Smooth muscle cell (in vitro differentiated cells): ENCODE data around the gene KICS2. TPM values are rescaled to one million over a fixed set of nuclear protein-coding genes. Genes with fewer than 3 reads are reported as not detected.
"Not testable (repeated sequence)": the region's sequence is repeated elsewhere in the genome, so short reads cannot be mapped to it uniquely, and the experiment has no call there.

Experiments used
- DNase-seq: peaks from one replicate; lab custom pipeline; 2025; ENCODE audit not compliant: unreplicated experiment; lab: John Stamatoyannopoulos, UW
- H2AFZ ChIP-seq: fragments of 200-600 bp; sonication (generic); 2 replicates; pipeline ENCODE4 v1.6.0; 2016; ENCODE audit warnings: antibody characterized with exemption, low read depth, mild to moderate bottlenecking
- H3F3A ChIP-seq: fragments of 200-600 bp; sonication (generic); 2 replicates; pipeline ENCODE4 v1.6.0; 2017; ENCODE audit warnings: antibody characterized with exemption, low read depth
- H3K27ac ChIP-seq: fragments of 200-600 bp; sonication (generic); 2 replicates; pipeline ENCODE4 v1.5.1; 2016; ENCODE audit warnings: low read depth, mild to moderate bottlenecking
- H3K27me3 ChIP-seq: fragments of 200-600 bp; sonication (generic); 2 replicates; pipeline ENCODE4 v1.6.1; 2016; ENCODE audit warnings: low read depth, mild to moderate bottlenecking
- H3K36me3 ChIP-seq: fragments of 200-600 bp; sonication (generic); 2 replicates; pipeline ENCODE4 v1.5.1; 2016; ENCODE audit warnings: low read depth
- H3K4me1 ChIP-seq: fragments of 200-600 bp; sonication (generic); 2 replicates; pipeline ENCODE4 v1.5.1; 2016; ENCODE audit warnings: low read depth
- H3K4me2 ChIP-seq: fragments of 200-600 bp; sonication (generic); 2 replicates; pipeline ENCODE4 v1.6.0; 2016; ENCODE audit warnings: mild to moderate bottlenecking
- H3K4me3 ChIP-seq: fragments of 200-600 bp; sonication (generic); 2 replicates; pipeline ENCODE4 v1.5.1; 2016; ENCODE audit warnings: mild to moderate bottlenecking
- H3K79me2 ChIP-seq: fragments of 200-600 bp; sonication (generic); 2 replicates; pipeline ENCODE4 v1.6.0; 2016; ENCODE audit warnings: low read depth, mild to moderate bottlenecking
- H3K9ac ChIP-seq: fragments of 200-600 bp; sonication (generic); 2 replicates; pipeline ENCODE4 v1.6.0; 2016; ENCODE audit warnings: low read depth
- H3K9me3 ChIP-seq: fragments of 200-600 bp; sonication (generic); replicated peaks from 2 replicates; pipeline ENCODE4 v1.5.1; 2016; ENCODE audit warnings: low read depth
- H4K20me1 ChIP-seq: fragments of 200-600 bp; sonication (generic); 2 replicates; pipeline ENCODE4 v1.6.0; 2016; ENCODE audit warnings: low read depth
- WGBS: methylation state at CpG from one replicate; pipeline ENCODE4 v1.1.7; 2016; ENCODE audit warnings: low lambda C conversion rate; 5-methylcytosine and 5-hydroxymethylcytosine counted together
- polyA plus RNA-seq: library from polyadenylated mRNA; unstranded; fragments of >200 nt; fragmentation: Nextera tagmentation; extraction: Ambion mirVana; gene quantifications from 2 replicates; pipeline ENCODE4 v1.2.1, GENCODE V29; 2016
- total RNA-seq: library from RNA; depleted of rRNA; stranded (reverse); fragments of >200 nt; gene quantifications from 2 replicates; pipeline ENCODE4 v1.2.3, GENCODE V29; 2014
- TF ChIP-seq, protein P1 (sequence below): fragments of 200-600 bp; sonication (generic); IDR thresholded peaks from 2 replicates; pipeline ENCODE4 v1.5.1; 2017; ENCODE audit warnings: borderline replicate concordance, mild to moderate bottlenecking, antibody characterized with exemption; ENCODE audit not compliant: insufficient read depth, poor library complexity, severe bottlenecking

KICS2 gene
- total and polyA plus RNA-seq, 2 experiments from 2014 or later, result 1.1 to 6.6 TPM

GRCh38 chr12:64220046-64220445 lies 2.0 kb downstream of the KICS2 start:
- H3K27ac ChIP-seq, result no peak overlapping the region
- no peaks in the 10 kb centered on the region for H3K36me3 ChIP-seq
- no peak for DNase-seq
- H2AFZ ChIP-seq, result no peak overlapping the region
- no peaks in the 10 kb centered on the region for H3K79me2 ChIP-seq
- no peaks in the 10 kb centered on the region for H3K9me3 ChIP-seq
- no peak overlapping the region for H3K9ac ChIP-seq
- H3K4me1 ChIP-seq, result peaks cover 5% of the 10 kb centered on the region
- H4K20me1 ChIP-seq, result no peaks in the 10 kb centered on the region
- no peaks in the 10 kb centered on the region for H3F3A ChIP-seq
- TF ChIP-seq, protein P1, sequence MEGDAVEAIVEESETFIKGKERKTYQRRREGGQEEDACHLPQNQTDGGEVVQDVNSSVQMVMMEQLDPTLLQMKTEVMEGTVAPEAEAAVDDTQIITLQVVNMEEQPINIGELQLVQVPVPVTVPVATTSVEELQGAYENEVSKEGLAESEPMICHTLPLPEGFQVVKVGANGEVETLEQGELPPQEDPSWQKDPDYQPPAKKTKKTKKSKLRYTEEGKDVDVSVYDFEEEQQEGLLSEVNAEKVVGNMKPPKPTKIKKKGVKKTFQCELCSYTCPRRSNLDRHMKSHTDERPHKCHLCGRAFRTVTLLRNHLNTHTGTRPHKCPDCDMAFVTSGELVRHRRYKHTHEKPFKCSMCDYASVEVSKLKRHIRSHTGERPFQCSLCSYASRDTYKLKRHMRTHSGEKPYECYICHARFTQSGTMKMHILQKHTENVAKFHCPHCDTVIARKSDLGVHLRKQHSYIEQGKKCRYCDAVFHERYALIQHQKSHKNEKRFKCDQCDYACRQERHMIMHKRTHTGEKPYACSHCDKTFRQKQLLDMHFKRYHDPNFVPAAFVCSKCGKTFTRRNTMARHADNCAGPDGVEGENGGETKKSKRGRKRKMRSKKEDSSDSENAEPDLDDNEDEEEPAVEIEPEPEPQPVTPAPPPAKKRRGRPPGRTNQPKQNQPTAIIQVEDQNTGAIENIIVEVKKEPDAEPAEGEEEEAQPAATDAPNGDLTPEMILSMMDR, result no peak
- no peak overlapping the region for H3K4me2 ChIP-seq
- H3K4me3 ChIP-seq, result no peak overlapping the region
- 92% methylated on average over 3 of the region's 3 CpGs for WGBS
- no peaks in the 10 kb centered on the region for H3K27me3 ChIP-seq

DNA sequence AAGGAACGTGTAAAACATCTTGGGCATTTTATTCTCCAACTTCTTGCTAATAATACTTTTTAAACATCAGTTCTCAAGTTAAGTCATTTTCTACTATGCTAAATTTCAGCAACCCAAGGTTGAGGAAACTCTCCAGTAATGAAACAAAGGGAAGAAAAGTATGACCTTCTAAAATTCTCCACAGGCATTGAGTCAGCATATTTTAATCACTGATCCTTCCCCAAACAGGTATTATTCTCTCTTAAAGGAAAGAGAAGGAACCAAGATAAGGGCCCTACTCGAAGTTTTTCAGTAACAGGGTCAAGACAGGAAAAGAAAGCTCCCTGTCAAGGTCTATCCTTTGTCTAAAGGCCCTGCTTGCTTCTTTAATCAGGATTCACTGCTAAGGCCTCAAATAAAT lies 3.0 kb downstream of the KICS2 start:
- no peak for DNase-seq
- H3K9ac ChIP-seq, result no peak overlapping the region
- no peak overlapping the region for H3K4me3 ChIP-seq
- H4K20me1 ChIP-seq, result no peaks in the 10 kb centered on the region
- H3K36me3 ChIP-seq, result no peaks in the 10 kb centered on the region
- H3K4me2 ChIP-seq, result no peak overlapping the region
- WGBS, result 64% methylated on average over 2 of the region's 2 CpGs
- peaks cover 5% of the 10 kb centered on the region for H3K4me1 ChIP-seq
- no peak overlapping the region for H2AFZ ChIP-seq
- no peaks in the 10 kb centered on the region for H3K9me3 ChIP-seq
- TF ChIP-seq, protein P1, result no peak
- H3K79me2 ChIP-seq, result no peaks in the 10 kb centered on the region
- no peak overlapping the region for H3K27ac ChIP-seq
- H3K27me3 ChIP-seq, result no peaks in the 10 kb centered on the region
- H3F3A ChIP-seq, result no peaks in the 10 kb centered on the region

DNA sequence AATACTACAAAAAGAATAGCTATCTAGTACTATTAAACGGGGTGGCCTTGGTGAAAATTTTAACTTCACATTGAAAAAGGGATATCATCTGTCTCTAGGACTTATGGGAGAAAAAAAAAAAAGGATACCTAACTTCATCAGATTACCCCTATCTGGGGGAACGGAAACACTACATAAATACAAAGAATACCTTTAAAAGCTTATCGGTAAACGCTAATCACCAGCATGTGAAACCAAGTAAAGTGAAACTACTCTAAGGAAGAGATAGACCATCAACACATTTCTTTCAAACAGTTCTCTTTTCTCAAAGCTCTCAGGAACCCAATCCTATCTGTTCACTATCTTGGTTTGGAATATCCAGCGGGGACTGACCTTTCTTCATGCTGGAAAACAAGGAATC lies 3.5 kb downstream of the KICS2 start:
- no peak overlapping the region for H3K27ac ChIP-seq
- H3K4me1 ChIP-seq, result peaks cover 5% of the 10 kb centered on the region
- no peak for DNase-seq
- WGBS, result 80% methylated on average over 5 of the region's 5 CpGs
- H3F3A ChIP-seq, result no peaks in the 10 kb centered on the region
- no peaks in the 10 kb centered on the region for H3K9me3 ChIP-seq
- no peaks in the 10 kb centered on the region for H3K79me2 ChIP-seq
- no peaks in the 10 kb centered on the region for H3K36me3 ChIP-seq
- TF ChIP-seq, protein P1, result no peak
- no peaks in the 10 kb centered on the region for H3K27me3 ChIP-seq
- no peaks in the 10 kb centered on the region for H4K20me1 ChIP-seq
- H3K4me3 ChIP-seq, result no peak overlapping the region
- no peak overlapping the region for H3K9ac ChIP-seq
- H2AFZ ChIP-seq, result no peak overlapping the region
- H3K4me2 ChIP-seq, result no peak overlapping the region

DNA sequence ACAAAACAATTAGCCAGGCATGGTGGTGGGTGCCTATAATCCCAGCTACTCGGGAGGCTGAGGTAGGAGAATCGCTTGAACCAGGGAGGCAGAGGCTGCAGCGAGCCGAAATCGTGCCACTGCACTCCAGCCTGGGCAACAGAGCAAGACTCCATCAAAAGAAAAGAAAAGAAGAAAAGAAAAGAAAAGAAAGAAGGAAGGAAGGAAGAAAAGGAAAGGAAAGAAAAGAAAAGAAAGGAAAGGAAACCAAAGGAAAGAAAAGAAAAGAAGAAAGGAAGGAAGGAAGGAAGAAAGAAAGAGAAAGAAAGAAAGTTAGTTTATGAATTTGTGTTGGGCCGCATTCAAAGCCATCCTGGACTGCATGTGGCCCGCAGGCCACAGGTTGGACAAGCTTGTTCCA lies 4.5 kb downstream of the KICS2 start:
- H4K20me1 ChIP-seq, H3K27me3 ChIP-seq, DNase-seq, H3K9me3 ChIP-seq, H3K79me2 ChIP-seq, H3K27ac ChIP-seq, H3F3A ChIP-seq, H3K4me3 ChIP-seq, H3K36me3 ChIP-seq, H2AFZ ChIP-seq, H3K4me1 ChIP-seq, H3K4me2 ChIP-seq, H3K9ac ChIP-seq: not testable (repeated sequence)
- 93% methylated on average over 7 of the region's 7 CpGs for WGBS
